ENCODE results near the gene SRGAP3.
A peak's percentile ranks its signal among the peaks of the same experiment; 100 is the strongest.

The SRGAP3 gene

GRCh38 chr3:9068051-9068450, 181.4 kb downstream of the SRGAP3 start:
- Histone ChIP-seq H3K4me3 (IDR thresholded peaks at IDR 0.05; ENCODE audit: insufficient read depth, low read depth, low read length) (no peak overlapping the region), H2AFZ (ENCODE audit: low read depth) (no peak overlapping the region), H3K9ac (no peak overlapping the region), H3K27me3 (ENCODE audit: insufficient read depth, low read depth) (no peaks in the 10 kb centered on the region), H3K27ac (no peak overlapping the region), H4K20me1 (ENCODE audit: insufficient read depth) (no peaks in the 10 kb centered on the region), H3K4me1 (ENCODE audit: low read depth, poor library complexity, severe bottlenecking) (no peaks in the 10 kb centered on the region), H3K36me3 (ENCODE audit: insufficient read depth) (no peaks in the 10 kb centered on the region), H3K4me2 (no peak overlapping the region), H3K79me2 (ENCODE audit: insufficient read depth, low read depth) (no peaks in the 10 kb centered on the region)
- no peak for TF ChIP-seq CTCF (conservative IDR thresholded peaks at IDR 0.05; ENCODE audit: low read depth, low read length)

DNA sequence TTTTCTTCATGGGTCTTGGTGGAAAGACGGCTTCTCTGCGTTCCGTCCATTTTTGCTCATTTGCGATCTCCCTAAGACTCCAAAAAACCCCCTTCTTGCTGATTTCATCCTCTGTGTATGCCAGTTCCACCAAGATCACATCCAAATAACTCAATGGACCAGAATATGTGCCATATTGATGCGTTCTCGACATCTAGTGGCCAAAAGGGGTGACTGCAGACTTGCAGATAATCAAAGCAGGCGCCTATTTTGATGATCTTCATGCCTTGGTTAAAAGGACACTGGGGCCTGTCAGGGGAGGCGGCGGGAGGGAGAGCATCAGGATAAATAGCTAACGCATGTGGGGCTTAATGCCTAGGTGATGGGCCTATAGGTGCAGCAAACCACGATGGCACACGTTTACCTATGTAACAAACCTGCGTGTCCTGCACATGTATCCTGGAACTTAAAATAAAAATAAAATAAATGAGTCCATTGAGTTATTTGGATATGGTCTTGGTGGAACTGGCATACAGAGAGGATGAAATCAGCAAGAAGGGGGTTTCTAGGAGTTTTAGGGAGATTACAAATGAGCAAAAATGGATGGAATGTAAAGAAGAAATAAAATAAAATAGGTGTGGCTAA, 182.0 kb downstream of the SRGAP3 start:
- no peak overlapping the region for H3K9ac ChIP-seq
- H3K79me2 ChIP-seq (ENCODE audit: insufficient read depth, low read depth), result no peaks in the 10 kb centered on the region
- no peaks in the 10 kb centered on the region for H3K4me1 ChIP-seq (ENCODE audit: low read depth, poor library complexity, severe bottlenecking)
- H3K27me3 ChIP-seq (ENCODE audit: insufficient read depth, low read depth), result no peaks in the 10 kb centered on the region
- peak; percentile 70 for TF ChIP-seq CTCF (conservative IDR thresholded peaks at IDR 0.05; ENCODE audit: low read depth, low read length)
- no peak overlapping the region for H3K4me2 ChIP-seq
- H4K20me1 ChIP-seq (ENCODE audit: insufficient read depth), result no peaks in the 10 kb centered on the region
- H3K4me3 ChIP-seq (IDR thresholded peaks at IDR 0.05; ENCODE audit: insufficient read depth, low read depth, low read length), result no peak overlapping the region
- no peak overlapping the region for H2AFZ ChIP-seq (ENCODE audit: low read depth)
- no peaks in the 10 kb centered on the region for H3K36me3 ChIP-seq (ENCODE audit: insufficient read depth)
- no peak overlapping the region for H3K27ac ChIP-seq

DNA sequence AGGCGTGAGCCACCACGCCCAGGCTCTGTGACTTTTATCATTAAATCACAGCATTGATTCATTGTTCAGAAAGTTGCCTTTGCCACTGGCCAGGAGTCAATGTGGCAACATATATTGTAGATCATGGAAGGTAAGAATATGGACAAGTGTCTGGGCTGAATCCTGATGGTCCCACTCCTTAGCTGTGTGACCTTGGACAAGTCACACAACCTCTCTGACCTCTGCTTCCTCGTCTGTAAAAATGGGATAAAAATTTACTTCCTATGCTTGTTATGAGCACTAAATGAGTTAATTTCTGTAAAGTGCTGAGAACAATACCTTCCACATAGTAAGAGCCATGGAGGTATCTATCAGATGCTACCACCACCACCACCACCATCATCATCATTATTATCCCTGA, 182.7 kb downstream of the SRGAP3 start:
- Histone ChIP-seq H3K4me2 (no peak overlapping the region), H4K20me1 (ENCODE audit: insufficient read depth) (no peaks in the 10 kb centered on the region), H3K79me2 (ENCODE audit: insufficient read depth, low read depth) (no peaks in the 10 kb centered on the region), H3K27ac (no peak overlapping the region), H3K27me3 (ENCODE audit: insufficient read depth, low read depth) (no peaks in the 10 kb centered on the region), H3K4me3 (IDR thresholded peaks at IDR 0.05; ENCODE audit: insufficient read depth, low read depth, low read length) (no peak overlapping the region), H2AFZ (ENCODE audit: low read depth) (no peak overlapping the region), H3K36me3 (ENCODE audit: insufficient read depth) (no peaks in the 10 kb centered on the region), H3K4me1 (ENCODE audit: low read depth, poor library complexity, severe bottlenecking) (no peaks in the 10 kb centered on the region), H3K9ac (no peak overlapping the region)
- no peak for TF ChIP-seq CTCF (conservative IDR thresholded peaks at IDR 0.05; ENCODE audit: low read depth, low read length)

DNA sequence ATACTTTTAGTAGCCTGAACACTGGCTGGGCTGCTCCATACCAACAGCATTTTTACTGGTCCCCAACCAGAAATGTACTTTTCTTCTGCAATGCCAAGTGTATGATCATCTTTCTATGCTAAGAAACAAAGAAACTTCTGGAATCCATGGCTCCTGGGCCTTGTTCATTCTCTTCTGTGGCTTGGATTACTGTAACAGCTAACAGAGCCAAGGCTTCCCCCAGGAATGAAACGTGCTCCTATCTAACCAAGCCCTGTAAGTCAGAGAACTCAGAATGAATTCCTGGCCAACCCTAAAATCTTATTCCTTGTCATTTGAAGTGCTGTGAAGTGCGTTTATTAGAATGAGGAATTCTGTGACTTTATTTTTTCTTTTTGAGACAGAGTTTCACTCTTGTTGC, 183.3 kb downstream of the SRGAP3 start:
- Histone ChIP-seq H3K4me1 (ENCODE audit: low read depth, poor library complexity, severe bottlenecking) (no peaks in the 10 kb centered on the region), H3K27me3 (ENCODE audit: insufficient read depth, low read depth) (no peaks in the 10 kb centered on the region), H3K36me3 (ENCODE audit: insufficient read depth) (no peaks in the 10 kb centered on the region), H3K4me2 (no peak overlapping the region), H3K4me3 (IDR thresholded peaks at IDR 0.05; ENCODE audit: insufficient read depth, low read depth, low read length) (no peak overlapping the region), H3K9ac (no peak overlapping the region), H2AFZ (ENCODE audit: low read depth) (no peak overlapping the region), H3K79me2 (ENCODE audit: insufficient read depth, low read depth) (no peaks in the 10 kb centered on the region), H3K27ac (no peak overlapping the region), H4K20me1 (ENCODE audit: insufficient read depth) (no peaks in the 10 kb centered on the region)
- TF ChIP-seq CTCF (conservative IDR thresholded peaks at IDR 0.05; ENCODE audit: low read depth, low read length), result no peak

Data from KMS-11 (cell line).